Measurements from ENCODE around the gene STUB1.

Gene STUB1

GRCh38 chr16:644556-644955 is 35.7 kb upstream of the STUB1 start:
- DNase-seq (ENCODE audit: low read depth in 2 of 2): no peak

DNA sequence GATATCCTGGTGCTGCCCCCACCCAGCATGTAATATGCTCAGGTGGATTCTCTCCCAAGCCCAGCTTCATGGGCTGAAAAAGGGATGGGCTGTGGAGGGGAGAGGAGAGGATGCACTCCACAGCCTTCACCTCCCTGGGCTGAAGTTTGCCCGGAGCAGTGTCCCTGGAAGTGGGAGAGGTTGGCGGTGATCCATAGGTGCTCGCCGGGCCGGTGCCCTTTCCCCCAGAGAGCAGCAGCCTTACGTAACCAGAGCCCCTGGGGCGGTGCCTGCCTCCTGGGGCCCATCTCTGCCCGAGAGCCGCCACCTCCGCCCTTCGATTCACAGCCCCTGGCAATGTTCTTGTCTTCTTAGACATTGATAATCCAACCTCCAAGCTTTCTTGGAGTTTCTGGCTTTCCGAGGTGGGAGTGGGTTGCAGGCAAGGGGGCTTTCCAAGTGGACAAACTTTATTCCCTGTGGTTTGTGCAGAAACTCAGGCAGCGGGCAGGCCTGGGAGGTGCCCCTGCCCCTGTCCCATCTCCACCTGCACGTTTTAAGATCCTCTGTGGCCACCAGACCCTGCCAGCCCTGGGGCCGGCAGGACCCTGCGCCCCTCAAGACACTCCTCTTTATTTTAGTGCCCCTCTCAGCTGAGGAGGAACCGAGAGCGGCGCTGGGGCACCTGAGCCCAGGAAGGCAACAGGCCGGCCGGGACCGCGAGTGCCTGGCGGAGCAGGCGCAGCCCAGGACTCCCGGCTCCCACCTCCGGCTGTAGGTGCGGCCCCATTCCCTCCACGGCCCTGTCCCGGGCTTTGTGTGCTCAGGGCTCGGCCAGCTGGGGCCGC is 34.1 kb upstream of the STUB1 start:
- no peak for DNase-seq (ENCODE audit: low read depth in 2 of 2)

DNA sequence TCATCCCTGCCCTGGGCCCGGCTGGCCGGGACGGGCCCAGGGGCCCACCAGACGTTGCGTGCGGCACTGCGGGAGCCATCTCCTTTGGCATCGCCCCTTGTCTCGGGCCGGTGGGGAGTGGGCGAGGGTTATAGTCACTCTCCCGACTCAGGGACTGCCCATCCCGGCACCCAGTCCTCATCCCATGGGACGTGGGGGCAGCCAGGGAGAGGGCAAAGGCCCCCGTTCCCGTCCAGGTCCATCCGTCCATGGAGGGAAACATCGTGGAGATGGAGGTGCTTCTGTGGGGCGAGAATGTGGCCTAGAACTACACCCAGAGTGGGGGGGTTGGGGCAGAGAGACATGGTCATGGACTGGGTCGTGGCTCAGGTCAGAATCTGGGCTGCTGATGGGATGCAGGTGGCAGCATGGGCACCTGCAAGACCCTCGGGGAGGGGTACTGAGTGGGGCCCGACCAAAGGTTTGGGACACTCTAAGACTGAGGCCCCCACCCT is 33.5 kb upstream of the STUB1 start:
- DNase-seq (ENCODE audit: low read depth in 2 of 2): no peak

GRCh38 chr16:647173-647902 is 32.9 kb upstream of the STUB1 start:
- DNase-seq (ENCODE audit: low read depth in 2 of 2): no peak

DNA sequence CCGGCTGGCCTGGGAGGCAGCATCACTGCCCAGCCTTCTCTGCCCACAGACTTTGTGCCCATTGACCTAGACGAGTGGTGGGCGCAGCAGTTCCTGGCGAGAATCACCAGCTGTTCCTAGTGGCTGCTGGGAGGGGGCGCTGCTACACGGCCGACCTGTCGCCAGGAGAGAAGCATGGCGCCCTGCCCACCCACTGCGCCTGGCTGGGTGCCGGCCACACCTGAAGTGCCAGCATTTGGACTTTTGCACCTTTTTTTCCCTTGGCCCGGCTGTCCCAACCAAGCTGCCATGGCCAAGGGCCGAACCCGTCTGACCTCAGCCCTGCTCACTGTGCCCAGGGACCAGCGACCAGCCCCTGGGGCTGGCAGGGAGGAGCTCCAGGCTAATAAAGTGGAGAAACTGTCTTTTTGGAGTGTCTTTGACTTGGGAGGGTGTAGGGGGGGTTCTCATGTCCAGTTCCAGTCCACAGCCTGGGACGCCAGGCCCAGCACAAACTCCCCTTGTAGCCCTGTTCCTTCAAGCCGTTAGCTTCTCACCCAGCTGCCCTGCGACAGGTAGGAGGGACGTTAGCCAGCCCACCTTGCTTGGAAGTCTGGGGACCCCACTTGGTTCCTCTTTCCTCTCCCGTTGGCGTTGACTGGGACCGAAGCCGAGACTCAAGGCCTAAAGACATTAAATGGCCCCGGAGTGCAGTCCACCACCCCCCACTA is 32.0 kb upstream of the STUB1 start:
- DNase-seq (ENCODE audit: low read depth in 2 of 2): no peak

- DNase-seq (ENCODE audit: low read depth in 2 of 2): peak; percentile 82 to 85
Measured at GRCh38 chr16:648781-649589, 31.2 kb upstream of the STUB1 start, which contains the start of gene WDR90. WDR90 (plus strand) TSS chr16:649365; CDS start chr16:649417, 52 bp downstream.

DNA sequence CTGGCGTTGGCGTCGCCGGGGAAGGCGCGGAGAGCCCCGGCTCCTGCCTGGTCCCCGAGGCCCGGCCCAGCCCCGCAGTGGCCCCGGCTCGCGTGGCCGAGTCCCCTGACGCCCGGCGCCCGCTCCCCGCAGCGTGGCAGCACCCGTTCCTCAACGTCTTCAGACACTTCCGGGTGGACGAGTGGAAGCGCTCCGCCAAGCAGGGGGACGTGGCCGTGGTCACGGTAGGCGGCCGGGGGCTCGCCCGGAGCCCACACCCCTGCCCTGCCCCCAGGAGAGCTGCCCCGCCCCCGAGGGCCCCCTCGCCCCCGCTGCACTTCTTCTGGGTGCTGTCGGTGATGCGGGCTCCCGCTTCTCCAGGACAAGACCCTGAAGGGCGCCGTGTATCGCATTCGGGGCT is 30.6 kb upstream of the STUB1 start:
- DNase-seq (ENCODE audit: low read depth in 2 of 2): no peak

GRCh38 chr16:651844-652243 is 28.4 kb upstream of the STUB1 start:
- no peak for DNase-seq (ENCODE audit: low read depth in 2 of 2)

DNA sequence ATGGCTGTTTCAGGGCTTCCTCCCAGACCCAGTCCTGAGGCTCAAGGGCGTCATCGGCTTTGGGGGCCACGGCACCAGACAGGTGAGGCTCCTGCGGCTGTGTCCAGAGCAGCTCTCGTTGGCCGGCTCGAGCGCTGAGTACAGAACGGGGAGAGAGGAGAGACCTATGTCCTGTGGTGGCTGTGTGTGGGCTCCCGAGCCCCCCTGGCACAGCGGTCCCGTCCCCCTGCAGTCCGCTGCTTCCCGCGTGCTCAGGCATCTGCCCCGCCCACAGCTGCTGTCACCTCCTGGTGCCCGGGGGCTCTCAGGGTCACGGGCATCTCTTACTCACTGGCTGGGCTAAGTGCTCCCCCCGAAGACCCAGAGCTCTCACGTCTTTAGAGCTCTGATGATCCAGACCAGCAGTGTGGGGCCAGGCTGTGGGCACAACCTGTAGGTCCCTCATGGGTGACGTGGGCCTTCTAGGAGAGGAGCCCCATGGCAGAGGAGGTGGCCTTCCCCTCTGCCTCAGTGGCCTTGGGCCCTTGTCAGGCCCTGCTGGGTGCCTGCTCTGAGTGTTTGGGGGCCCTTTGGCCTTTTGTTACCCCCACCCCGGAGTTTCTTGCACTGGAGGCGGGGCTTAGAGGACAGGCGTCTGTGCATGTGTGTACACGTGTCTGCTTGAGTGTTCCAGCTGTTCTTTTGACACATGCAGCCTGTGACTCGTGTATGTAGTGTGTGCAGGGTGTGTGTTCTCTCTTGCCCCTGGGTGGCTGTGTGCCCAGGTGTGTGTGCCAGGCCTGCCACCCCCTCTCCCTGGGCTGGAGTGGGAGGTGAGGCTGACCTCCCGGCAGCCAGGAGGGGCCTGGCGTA is 27.5 kb upstream of the STUB1 start:
- no peak for DNase-seq (ENCODE audit: low read depth in 2 of 2)

DNA sequence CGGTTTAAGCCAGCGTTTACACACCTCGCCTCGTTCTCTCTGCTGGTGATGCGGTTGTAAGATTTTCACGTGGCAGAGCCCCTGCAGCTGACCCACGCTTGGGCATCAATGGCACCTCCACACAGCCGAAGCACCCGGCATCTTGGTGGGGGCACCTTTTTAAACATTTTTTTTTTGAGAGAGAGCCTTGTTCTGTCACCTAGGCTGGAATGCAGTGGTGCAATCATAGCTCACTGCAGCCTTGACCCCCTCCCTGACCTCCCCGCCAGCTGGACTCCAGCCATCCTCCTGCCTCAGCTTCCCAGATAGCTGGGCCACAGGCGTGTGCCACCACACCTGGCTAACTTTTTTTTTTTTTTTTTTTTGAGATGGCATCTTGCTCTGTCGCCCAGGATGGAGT is 26.2 kb upstream of the STUB1 start:
- DNase-seq (ENCODE audit: low read depth in 2 of 2): no peak

GRCh38 chr16:657487-657886 is 22.7 kb upstream of the STUB1 start:
- DNase-seq (ENCODE audit: low read depth in 2 of 2): no peak

- no peak for DNase-seq (ENCODE audit: low read depth in 2 of 2)
Measured at GRCh38 chr16:658679-659571, 21.3 kb upstream of the STUB1 start.

- DNase-seq (ENCODE audit: low read depth in 2 of 2): no peak
Measured at GRCh38 chr16:659618-660017, 20.6 kb upstream of the STUB1 start.

GRCh38 chr16:660132-660458 is 20.1 kb upstream of the STUB1 start:
- DNase-seq (ENCODE audit: low read depth in 2 of 2): no peak

DNA sequence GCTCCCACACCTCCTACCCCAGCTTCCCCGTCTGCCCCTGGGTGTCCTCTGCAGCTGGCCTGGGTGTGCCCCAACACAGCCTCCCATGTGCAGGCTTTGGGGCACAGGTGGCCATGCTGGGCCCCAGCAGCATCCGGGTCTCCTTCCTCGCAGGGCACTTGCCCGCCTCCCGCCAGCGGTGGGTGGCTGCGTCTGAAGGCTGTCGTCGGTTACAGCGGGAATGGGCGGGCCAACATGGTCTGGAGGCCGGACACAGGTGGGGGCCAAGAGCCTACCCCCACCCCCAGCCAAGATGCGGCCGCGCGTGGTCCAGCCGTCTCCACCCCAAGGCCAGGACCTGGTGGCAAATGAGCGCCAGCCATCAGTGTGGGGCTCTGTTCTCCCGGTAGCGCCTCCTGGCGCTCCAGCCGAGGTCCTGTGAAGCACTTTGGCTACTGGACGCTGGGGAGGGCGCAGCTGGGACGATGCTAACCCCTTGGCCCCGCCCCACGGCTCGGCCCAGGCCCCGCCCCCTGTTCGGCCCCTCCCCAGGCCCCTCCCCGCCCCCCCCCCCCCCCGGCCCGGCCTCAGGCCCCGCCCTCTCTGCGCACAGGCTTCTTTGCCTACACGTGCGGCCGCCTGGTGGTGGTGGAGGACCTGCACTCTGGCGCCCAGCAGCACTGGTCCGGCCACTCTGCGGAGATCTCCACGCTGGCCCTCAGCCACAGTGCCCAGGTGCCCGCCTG is 19.6 kb upstream of the STUB1 start:
- DNase-seq (ENCODE audit: low read depth in 2 of 2): peak in 1 of 2 donors; percentile 43

- no peak for DNase-seq (ENCODE audit: low read depth in 2 of 2)
Measured at GRCh38 chr16:661184-661821, 18.9 kb upstream of the STUB1 start.

- DNase-seq (ENCODE audit: low read depth in 2 of 2): no peak
Measured at GRCh38 chr16:662095-662494, 18.1 kb upstream of the STUB1 start.

- no peak for DNase-seq (ENCODE audit: low read depth in 2 of 2)
Measured at GRCh38 chr16:662597-662996, 17.6 kb upstream of the STUB1 start.

Data from stimulated activated CD8-positive, alpha-beta memory T cell treated with anti-CD3 and anti-CD28 coated beads, Interleukin-7, amount 100 ng/mL, for 1 hour (primary cell).